ENCODE results near the gene RHCE.
"Not testable (repeated sequence)": the region's sequence is repeated elsewhere in the genome, so short reads cannot be mapped to it uniquely, and the experiment has no call there.

GRCh38 chr1:25383090-25383489, 37.5 kb downstream of the RHCE start:
- TF ChIP-seq EZH2 (IDR thresholded peaks at IDR 0.05; ENCODE audit: borderline replicate concordance, low read depth, low read length, poor library complexity, severe bottlenecking); CTCF (conservative IDR thresholded peaks at IDR 0.05; ENCODE audit: low read depth, low read length): not testable (repeated sequence)

Data from A673 (cell line).